H54 (cell line): ENCODE measurements around the gene ZNF260.
"Not testable (repeated sequence)": the region's sequence is repeated elsewhere in the genome, so short reads cannot be mapped to it uniquely, and the experiment has no call there.

Experiments used
- DNase-seq: peaks from one replicate; pipeline ENCODE4 v3.0.0; 2011; ENCODE audit warnings: low spot score, mixed read lengths; ENCODE audit not compliant: insufficient read length
- FAIRE-seq: peaks from 3 replicates; lab custom pipeline; 2011; peaks lifted over from hg19 to GRCh38; lab: Jason Lieb, UNC
- POLR2A ChIP-seq: IDR thresholded peaks from 2 replicates; pipeline ENCODE4 v1.6.1; 2011; ENCODE audit warnings: low read depth, mild to moderate bottlenecking, low read length

ZNF260 gene

GRCh38 chr19:36524617-36525016 is 3.5 kb downstream of the ZNF260 start:
- TF ChIP-seq POLR2A, result no peak
- DNase-seq, result no peak
- FAIRE-seq, result no peak

DNA sequence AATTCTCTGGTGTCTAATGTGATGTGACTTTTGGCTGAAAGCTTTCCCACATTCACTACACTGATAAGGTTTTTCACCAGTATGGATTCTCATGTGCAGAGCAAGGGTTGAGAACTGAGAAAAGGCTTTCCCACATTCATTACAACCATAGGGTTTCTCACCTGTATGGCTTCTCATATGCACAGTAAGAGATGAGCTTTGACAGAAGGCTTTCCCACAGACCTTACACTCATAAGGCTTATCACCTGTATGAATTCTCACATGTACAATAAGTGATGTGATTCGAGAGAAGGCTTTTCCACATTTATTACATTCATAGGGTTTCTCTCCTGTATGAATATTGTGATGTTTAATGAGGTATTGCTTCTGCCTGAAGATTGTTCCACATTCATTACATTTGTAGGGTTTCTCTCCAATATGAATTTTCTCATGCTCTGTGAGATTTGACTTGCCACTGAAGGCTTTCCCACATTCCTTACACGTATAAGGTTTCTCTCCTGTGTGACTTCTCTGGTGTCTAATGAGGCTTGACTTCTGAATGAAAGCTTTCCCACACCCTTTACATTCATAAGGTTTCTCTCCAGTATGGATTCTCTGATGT is 14.0 kb downstream of the ZNF260 start:
- DNase-seq (no peak), FAIRE-seq (peak; percentile 81)
- TF ChIP-seq POLR2A, result no peak

DNA sequence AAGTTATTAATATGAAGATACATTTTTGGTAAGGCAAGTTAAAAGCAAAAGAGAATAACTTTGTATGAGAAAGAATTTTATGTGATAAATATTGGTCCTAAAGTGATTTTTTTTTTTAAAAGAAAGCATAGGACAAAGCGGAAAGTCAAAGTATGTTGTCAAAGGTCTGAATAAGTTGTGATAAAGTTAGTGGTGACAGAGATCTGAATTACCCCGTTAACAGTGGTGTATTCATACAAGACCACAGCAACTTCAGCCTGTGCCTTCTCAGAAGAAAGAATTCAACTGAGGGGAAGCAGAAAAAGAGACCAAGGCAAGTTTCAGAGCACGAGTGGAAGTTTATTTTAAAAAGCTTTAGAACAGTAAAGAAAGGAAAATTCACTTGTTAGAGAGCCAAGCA is 19.7 kb downstream of the ZNF260 start:
- DNase-seq (no peak), FAIRE-seq (no peak)
- no peak for TF ChIP-seq POLR2A

GRCh38 chr19:36501973-36502372 is 26.1 kb downstream of the ZNF260 start:
- no peak for FAIRE-seq
- no peak for TF ChIP-seq POLR2A

DNA sequence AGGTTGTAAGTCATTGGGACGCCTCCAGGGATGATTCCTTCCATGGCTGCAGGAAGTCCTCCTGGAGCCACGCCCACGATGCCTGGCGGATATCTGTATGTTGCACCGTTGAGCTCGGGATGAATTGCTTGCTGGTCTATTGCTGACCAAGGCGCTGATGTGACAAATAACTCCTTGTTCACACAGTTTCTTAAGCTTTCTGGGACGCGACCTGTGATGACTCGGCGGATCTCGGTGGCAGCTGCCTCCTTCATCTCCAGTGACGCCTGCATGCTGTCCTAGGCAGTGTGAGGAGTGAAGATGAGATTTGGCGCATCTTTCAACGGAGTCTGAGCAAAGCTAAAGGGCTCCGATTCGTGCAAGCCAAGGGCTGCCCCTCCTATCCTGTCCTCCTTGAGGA is 31.1 kb downstream of the ZNF260 start:
- DNase-seq (no peak), FAIRE-seq (no peak)
- no peak for TF ChIP-seq POLR2A

More at GRCh38 chr19:36501973-36502372, 26.1 kb downstream of the ZNF260 start:
- no peak for DNase-seq

- DNase-seq, FAIRE-seq: not testable (repeated sequence)
These were observed 35.2 kb downstream of the ZNF260 start for GRCh38 chr19:36492689-36493453.

DNA sequence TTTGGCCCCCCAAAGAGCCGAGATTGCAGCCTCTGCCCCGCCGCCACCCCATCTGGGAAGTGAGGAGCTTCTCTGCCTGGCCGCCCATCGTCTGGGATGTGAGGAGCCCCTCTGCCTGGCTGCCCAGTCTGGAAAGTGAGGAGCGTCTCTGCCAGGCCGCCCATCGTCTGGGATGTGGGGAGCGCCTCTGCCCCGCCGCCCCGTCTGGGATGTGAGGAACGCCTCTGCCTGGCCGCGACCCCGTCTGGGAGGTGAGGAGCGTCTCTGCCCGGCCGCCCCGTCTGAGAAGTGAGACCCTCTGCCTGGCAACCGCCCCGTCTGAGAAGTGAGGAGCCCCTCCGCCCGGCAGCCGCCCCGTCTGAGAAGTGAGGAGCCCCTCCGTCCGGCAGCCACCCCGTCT is 37.2 kb downstream of the ZNF260 start:
- not testable (repeated sequence) for DNase-seq, FAIRE-seq

- FAIRE-seq (peak; percentile 33), DNase-seq (peak; percentile 90)
- TF ChIP-seq POLR2A, result no peak
These were observed 38.1 kb downstream of the ZNF260 start for GRCh38 chr19:36489920-36490415.

DNA sequence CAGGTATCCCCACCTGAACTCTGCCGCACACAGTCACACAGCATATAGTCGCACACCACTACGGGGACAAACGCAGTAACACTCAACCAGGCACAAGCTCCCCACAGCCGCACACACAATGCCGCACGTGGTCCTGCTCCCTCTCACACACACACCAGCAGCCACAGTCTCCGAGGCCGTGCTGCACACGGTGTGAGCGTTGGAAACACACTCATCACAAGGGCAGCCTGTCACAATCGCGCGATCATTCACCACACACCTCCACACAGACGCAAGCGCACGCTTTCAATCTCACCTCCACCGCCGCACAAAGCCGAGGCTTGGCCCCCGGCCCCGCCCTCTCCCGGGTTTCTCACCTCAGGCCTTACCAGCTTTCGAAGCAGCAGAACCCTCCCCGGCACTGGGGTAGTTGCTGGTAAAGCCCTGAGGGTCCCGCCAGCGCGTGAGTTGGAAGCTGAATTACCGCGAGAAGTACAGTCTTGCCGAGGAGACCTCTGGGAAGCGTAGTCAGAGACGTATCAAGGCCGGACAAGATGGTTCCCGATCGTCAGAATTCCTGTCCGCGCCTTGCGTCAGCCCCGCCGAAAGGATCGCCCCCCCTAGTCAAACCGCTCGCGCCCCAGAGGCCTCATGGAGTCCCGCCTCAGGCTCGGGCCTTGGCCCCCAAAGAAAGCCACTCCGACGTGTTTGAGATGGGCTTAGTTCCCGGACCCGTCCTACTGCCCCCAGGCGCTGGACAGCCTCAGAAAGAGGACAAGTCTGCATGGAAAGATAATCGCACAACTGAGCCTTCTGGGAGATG is 38.8 kb downstream of the ZNF260 start, which contains the start of gene ZNF566:
Gene ZNF566, minus strand, starts transcription at position 444 of the 802 bp plus-strand sequence. CDS start 13,004 bp downstream, outside the sequence.
- DNase-seq (peak; percentile 98), FAIRE-seq (peak; percentile 55)
- peak; percentile 53 for TF ChIP-seq POLR2A

- DNase-seq, result peak; percentile 35
- no peak for TF ChIP-seq POLR2A
- FAIRE-seq, result no peak
These were observed 39.3 kb downstream of the ZNF260 start for GRCh38 chr19:36488846-36489117.

DNA sequence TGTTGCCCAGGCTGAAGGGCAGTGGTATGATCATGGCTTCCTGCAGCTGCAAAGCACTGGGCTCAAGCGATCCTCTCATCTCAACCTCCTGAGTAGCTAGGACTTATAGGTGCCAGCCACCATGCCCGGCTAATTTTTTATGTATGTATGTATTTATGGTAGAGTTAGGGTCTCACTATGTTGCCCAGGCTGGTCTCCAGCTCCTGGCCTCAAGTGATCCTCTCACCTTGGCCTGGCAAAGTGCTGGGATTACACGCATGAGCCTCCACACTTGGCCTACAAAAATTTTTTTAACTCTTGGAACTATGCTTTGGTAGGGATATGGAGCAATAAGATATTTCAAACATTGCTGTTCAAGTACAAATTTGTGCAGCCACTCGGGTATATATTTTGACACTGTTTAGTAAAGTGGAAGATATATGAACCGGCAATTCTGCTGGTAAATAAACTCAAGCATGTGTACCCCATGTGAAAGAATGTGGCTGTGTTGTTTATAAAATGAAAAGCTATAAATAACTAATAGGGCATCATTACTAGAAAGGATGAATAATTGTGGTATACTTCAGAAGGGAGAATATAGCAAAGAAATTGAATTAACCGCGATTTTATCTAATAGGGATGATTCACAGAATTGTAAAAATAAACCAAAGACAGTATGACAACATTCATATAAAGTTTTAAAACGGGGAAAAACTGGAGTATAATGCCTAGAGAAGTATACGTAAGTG is 39.8 kb downstream of the ZNF260 start:
- DNase-seq (no peak), FAIRE-seq (no peak)
- no peak for TF ChIP-seq POLR2A

- no peak for FAIRE-seq
- TF ChIP-seq POLR2A, result no peak
These were observed 44.4 kb downstream of the ZNF260 start for GRCh38 chr19:36483653-36484052.

DNA sequence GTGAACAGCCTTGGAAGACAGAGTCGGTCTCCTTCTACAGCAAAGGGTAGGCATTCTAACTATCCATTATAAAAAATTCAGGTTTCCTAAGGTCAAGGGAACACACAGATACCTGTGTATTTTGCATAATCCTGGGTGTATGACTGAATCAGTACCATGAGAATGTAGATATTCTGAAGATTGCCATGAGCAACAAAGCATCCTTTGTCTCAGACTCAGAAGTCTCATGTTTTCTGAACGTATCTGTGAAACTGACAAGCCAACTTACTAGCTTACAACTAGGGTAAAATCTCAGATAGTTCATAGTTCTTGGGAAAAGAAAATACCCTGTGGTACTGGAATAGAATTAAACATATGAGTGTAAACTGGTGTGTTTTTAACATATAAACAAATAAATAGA is 45.2 kb downstream of the ZNF260 start:
- DNase-seq (no peak), FAIRE-seq (no peak)
- TF ChIP-seq POLR2A, result no peak

More at GRCh38 chr19:36483653-36484052, 44.4 kb downstream of the ZNF260 start:
- DNase-seq, result no peak
